IPS DF 19.7 (cell line): ENCODE results near the gene TNIP1.

Source experiments
- DNase-seq: peaks from one replicate; pipeline ENCODE4 v3.0.0-alpha.2; 2013; ENCODE audit warnings: low read depth, low spot score

Gene TNIP1

GRCh38 chr5:151040211-151040747 is 40.6 kb downstream of the TNIP1 start:
- no peak for DNase-seq

GRCh38 chr5:151039665-151040064 is 41.2 kb downstream of the TNIP1 start:
- no peak for DNase-seq

- DNase-seq = no peak
Measured at GRCh38 chr5:151038801-151039238, 42.0 kb downstream of the TNIP1 start.

- no peak for DNase-seq
Measured at GRCh38 chr5:151038412-151038745, 42.5 kb downstream of the TNIP1 start.

GRCh38 chr5:151037561-151038411 is 43.0 kb downstream of the TNIP1 start:
- DNase-seq = no peak

GRCh38 chr5:151036556-151036955 is 44.3 kb downstream of the TNIP1 start:
- DNase-seq = no peak

- DNase-seq = no peak
Measured at GRCh38 chr5:151034422-151035379, 46.1 kb downstream of the TNIP1 start.

- DNase-seq = no peak
Measured at GRCh38 chr5:151033217-151033934, 47.5 kb downstream of the TNIP1 start.

- DNase-seq = no peak
Measured at GRCh38 chr5:151031554-151031953, 49.3 kb downstream of the TNIP1 start.

GRCh38 chr5:151030379-151030778 is 50.5 kb downstream of the TNIP1 start:
- no peak for DNase-seq

GRCh38 chr5:151030056-151030336 is 50.8 kb downstream of the TNIP1 start:
- no peak for DNase-seq

GRCh38 chr5:151029179-151030055 is 51.4 kb downstream of the TNIP1 start:
- no peak for DNase-seq

- no peak for DNase-seq
Measured at GRCh38 chr5:151028717-151029116, 52.1 kb downstream of the TNIP1 start.

- no peak for DNase-seq
Measured at GRCh38 chr5:151027961-151028479, 52.8 kb downstream of the TNIP1 start.

- DNase-seq = no peak
Measured at GRCh38 chr5:151026679-151027078, 54.2 kb downstream of the TNIP1 start.

GRCh38 chr5:151026088-151026487 is 54.7 kb downstream of the TNIP1 start:
- DNase-seq = no peak

GRCh38 chr5:151025250-151025606 is 55.6 kb downstream of the TNIP1 start:
- no peak for DNase-seq

- no peak for DNase-seq
Measured at GRCh38 chr5:151024440-151025249, 56.2 kb downstream of the TNIP1 start.

- DNase-seq = no peak
Measured at GRCh38 chr5:151023651-151024050, 57.2 kb downstream of the TNIP1 start.
